ENCODE measurements around the gene FBXW12.

Gene FBXW12

DNA sequence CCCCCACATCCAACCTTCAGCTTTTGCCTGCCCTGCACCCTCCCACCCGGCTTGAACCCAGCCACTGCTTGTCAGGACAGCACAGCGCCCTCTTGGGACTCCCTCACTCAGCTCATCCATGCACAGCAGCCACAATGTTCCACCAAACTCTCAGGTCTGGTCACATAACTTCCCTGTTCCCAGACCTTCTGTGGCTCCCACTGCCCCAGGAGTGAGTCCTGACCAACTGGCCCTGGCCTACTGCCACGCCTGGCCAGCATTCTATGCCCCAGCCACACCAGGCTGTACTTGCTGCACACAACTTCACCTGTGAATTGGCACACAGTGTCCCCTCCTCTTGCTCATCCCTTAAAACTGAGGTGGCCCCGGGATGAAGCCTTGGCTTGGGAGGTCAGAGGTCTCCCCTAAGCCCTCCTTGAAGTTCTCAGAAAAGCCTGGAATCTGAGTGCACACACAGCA lies 36.8 kb downstream of the FBXW12 start:
- no peak for DNase-seq (ENCODE audit: low read depth)

DNA sequence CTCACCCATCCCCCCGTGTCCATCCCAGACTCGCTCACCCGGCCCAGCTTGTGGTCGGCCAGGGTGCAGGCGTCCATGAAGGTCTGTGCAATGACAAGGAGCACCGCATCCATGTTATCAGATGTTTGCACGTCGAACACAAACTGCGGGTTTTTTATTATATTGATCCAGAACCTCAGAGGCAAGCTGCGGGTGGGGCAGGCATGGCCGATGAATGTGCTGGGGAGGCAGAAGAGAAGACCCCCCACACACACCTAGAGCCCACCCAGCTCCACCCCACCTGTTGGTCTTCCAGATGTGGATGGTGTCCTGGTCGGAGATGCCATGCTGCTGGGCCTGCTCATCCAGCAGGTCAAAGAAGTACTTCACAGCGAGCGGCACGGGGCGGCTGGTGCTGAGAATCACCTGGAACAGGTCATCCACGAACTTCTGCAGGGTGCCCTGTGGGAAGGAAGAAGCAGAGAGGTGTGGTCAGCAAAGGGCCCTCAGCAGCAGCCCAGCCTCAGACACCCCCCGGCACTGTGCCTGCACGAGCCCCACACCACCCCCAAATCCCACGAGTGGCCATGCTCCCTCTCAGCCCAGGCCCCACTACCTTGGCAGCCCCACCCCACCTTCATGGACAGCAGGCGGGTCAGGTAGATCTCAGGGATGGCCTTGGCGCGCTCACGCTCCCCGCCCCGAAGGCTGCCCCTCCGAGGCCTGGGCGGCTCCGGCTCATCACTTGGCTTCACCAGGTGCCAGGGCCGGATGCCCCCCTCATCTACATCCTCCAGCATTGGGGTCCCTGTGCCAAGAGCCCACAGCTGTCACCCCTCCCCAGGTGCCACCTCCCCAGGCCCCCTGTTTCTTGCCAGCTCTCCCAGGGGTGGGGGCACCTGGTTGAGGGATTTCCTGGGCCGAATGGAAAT lies 37.5 kb downstream of the FBXW12 start:
- DNase-seq (ENCODE audit: low read depth) = no peak

GRCh38 chr3:48410205-48411040 lies 38.4 kb downstream of the FBXW12 start:
- no peak for DNase-seq (ENCODE audit: low read depth)

GRCh38 chr3:48411041-48411588 lies 39.1 kb downstream of the FBXW12 start:
- DNase-seq (ENCODE audit: low read depth) = no peak

GRCh38 chr3:48411606-48412374 lies 39.8 kb downstream of the FBXW12 start:
- DNase-seq (ENCODE audit: low read depth) = no peak

- no peak for DNase-seq (ENCODE audit: low read depth)
Observed at GRCh38 chr3:48412375-48413001, 40.5 kb downstream of the FBXW12 start.

DNA sequence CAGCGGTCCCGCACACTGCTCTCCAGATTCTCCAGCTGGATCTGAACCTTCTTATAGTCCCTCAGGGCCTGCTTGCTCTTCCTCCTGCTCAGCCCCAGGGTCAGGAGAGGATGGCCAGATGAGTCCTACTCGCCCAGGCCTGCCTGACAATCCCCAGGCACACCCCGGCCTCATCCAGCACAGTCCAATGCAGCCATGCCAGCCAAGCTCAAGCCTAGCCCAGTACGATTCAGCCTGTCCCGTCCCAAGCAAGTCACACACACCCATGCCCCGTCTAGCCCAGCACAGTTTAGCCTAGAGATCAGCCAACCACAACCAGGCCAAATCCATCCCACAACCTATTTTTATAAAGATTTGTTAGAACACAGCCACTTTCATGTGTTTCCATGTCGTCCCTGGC lies 41.1 kb downstream of the FBXW12 start:
- DNase-seq (ENCODE audit: low read depth) = no peak

DNA sequence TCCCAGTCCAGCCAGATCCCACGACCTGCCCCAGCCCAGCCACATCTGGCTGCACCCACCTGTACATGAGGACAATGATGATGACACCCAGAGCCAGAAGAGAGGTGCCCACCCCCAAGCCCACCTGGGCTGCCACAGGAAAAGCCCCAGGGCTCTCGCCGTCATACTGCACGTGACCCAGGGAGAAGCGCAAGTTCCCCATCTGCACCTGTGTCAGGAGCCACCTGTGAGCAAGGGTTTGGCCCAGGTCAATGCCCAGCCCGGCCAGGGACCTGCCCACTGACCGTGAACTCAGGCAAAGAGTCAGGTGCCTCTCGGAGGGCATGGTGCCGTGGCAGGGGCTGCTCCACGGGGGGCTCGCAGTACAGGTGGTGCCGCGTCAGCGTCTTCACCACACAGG lies 41.6 kb downstream of the FBXW12 start:
- no peak for DNase-seq (ENCODE audit: low read depth)

DNA sequence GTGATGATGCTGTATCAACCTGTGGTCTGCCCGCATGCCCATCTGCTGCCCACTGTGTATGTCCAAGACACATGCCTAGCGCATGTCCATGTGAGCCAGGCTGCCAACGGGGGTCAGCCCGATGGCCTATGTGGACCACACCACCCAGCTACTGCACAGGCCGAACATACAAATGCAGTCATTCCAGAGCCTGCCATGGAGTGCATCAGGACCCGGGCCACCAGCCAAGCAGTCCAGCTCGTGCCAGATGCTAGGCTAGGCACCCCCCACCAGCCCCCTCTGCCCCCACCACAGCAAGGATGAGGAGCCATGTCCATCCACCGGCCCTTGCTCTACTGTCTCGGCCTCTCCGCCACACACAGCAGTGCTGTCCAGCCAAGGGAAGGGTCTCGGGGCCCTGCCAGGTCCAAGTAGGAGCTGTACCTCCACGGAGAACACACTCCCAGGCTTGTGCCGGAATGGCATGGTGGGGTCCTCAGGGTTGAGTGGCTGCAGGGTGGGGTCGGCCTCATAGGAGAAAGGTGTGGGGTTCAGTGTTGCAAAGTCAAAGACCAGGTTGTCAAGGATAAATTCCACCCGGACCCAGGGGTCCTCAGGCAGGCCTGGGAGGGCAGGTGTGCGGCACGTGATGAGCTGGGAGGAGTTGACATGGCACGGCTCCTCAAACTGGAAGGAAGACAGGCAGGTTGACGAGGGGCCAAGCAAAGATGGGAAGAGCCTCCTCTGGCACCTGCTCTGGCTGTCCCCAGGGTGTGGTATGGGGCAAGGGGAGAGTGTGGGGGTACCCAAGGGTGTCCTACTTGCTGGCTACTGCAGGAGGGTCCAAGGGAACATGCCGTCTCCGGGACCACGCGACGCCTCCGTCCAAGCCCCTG lies 42.6 kb downstream of the FBXW12 start:
- DNase-seq (ENCODE audit: low read depth) = no peak

DNA sequence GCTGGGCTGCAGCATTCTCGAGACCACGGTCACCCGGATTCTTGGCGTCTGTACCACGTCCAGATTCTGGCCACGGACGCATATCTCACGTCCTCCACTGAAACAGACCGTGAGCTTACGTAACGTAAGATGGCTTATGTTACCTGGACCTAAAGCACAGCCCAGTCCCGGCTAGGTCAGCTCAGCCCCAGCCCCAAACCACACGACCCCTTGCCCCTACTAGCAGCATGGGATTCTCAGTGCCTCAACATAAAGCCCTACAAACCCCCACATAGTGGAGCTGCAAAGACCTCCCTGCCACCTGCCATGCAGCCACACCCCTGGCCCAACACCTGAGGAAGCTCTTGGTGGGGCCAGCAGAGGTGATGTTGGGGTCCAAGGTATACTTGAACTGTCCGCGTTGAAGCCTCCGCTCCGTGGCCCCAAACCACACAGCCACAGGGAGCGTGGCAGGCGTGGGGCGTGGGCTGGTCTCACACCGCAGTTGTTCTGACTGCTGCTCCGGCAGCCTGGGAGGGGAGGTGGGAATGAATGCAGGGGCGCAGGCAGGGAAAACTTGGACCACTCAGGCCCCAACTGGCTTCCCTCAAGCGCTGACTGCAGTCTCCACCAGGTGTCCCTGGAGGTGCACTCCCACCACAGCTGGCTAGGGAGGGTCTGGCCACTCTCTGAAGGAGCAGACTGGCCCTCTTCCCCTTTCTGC lies 43.4 kb downstream of the FBXW12 start:
- no peak for DNase-seq (ENCODE audit: low read depth)

- DNase-seq (ENCODE audit: low read depth) = no peak
Observed at GRCh38 chr3:48416091-48416505, 44.1 kb downstream of the FBXW12 start.

- no peak for DNase-seq (ENCODE audit: low read depth)
Observed at GRCh38 chr3:48416546-48416945, 44.5 kb downstream of the FBXW12 start.

- no peak for DNase-seq (ENCODE audit: low read depth)
Observed at GRCh38 chr3:48417529-48418108, 45.6 kb downstream of the FBXW12 start.

DNA sequence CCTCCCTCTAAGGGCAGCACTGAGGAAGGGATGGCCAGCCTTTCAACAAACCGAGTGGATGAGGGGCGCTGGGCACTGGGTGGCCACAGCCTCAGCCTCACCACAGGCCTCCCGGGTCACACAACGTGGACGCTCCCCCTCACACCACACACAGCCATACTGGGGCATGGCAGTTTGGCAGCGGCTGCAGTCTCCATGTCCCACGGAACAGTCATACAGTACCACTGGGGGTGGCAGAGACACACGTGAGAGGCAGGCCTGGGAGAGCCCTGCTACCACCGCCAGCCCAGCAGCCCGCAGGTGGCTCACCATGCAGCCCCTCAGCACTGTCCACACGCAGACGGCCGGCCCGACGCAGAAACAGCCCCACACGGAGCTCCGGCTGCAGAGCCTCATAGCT lies 46.1 kb downstream of the FBXW12 start:
- no peak for DNase-seq (ENCODE audit: low read depth)

DNA sequence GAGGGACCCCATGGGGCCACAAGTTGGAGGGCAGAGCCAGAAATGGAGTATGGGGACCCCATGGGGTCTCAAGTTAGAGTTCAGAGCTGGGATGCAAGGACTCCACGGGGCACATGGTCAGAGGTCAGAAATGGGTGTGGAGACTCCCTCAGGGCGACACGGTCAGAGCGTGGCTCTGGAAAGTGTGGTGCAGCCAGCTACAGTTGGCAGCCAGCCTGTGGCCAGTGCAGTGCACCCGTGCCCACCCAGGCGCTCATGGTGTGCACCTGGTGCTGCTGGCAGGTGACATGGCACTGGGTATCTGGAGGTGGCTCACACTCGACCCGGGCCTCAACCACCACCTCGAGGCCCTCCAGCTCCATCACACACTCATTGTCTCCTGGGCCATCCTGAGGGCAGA lies 46.6 kb downstream of the FBXW12 start:
- DNase-seq (ENCODE audit: low read depth) = no peak

DNA sequence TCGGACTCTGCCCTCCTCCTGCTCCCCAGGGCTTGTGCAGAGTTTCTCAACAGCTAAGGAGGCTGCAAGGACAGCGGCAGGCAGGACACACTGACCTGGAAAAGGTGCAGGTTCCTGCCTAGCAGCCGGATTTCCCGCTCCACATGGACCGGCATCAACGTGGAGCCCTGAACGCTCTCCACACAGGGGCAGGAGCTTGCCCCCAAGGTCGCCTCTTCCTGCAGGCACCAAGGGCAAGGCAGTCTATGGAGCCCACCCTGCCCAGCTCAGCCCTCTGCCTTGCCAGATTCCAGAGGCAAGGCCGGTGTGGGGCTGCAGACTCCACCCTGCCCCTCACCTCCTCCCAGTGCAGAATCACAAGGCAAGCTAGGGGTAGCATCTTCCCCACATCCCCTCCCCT lies 47.1 kb downstream of the FBXW12 start:
- no peak for DNase-seq (ENCODE audit: low read depth)

- DNase-seq (ENCODE audit: low read depth) = no peak
Observed at GRCh38 chr3:48419597-48419996, 47.6 kb downstream of the FBXW12 start.

GRCh38 chr3:48420561-48420960 lies 48.5 kb downstream of the FBXW12 start:
- no peak for DNase-seq (ENCODE audit: low read depth)

GRCh38 chr3:48422272-48422671 lies 50.3 kb downstream of the FBXW12 start:
- DNase-seq (ENCODE audit: low read depth) = no peak

Measured in EH (cell line).